Activated T-cell treated with anti-CD3 and anti-CD28 coated beads for 48 hours (primary cell): ENCODE measurements around the gene TMSB10.
"Not testable (repeated sequence)": the region's sequence is repeated elsewhere in the genome, so short reads cannot be mapped to it uniquely, and the experiment has no call there.

Experiments
- DNase-seq: peaks from one replicate; pipeline ENCODE4 v3.0.0-alpha.2; 2020; ENCODE audit warnings: low read depth

Gene TMSB10

DNA sequence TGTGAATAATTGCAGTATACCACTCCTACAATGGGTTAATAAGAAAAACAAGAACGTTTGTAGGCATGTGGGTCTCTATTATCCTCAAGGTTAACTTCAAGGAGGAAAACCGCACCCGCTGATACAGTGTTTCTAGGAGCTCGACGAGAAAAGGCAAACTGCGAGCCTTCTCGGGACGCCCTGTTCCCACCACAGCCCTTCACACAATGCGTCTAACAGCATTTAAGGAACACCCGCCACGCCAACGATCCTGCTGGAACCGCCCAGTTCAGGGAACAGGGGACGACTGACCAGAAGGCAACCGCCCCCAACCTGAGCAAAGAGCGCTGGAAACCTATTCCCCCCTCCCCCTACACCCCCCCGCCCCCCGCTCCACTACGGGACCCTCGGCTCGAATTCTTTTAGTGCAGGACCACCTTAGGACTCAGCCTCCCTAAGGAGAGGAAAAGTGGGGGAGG lies 710 bp upstream of the TMSB10 start:
- DNase-seq: no peak

DNA sequence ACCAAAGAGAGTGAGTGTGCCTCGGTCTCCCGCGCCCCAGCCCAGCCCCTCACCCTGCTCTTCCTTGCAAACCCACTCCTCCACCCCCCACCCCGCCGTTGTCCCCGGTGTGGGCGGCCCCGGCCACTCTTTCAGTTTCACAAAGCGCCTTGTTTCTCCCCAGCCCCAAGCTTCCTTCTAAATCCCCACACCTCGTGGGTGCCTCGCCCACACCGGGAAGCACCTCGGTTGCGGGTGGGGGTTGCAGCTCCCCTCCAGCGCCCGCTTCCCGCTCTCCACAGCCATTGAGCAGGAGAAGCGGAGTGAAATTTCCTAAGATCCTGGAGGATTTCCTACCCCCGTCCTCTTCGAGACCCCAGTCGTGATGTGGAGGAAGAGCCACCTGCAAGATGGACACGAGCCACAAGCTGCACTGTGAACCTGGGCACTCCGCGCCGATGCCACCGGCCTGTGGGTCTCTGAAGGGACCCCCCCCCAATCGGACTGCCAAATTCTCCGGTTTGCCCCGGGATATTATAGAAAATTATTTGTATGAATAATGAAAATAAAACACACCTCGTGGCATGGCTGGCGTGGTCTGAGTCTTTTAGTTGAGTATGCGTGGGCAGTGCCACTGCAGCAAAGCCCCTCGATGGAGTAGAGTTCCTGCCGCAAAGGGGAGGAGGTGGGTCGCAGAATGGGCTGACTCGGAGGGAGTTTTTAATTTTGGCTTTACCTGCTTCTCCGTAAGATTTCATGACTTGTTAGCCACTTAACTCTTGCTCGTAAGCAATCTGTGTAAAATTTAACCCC lies 848 bp downstream of the TMSB10 start:
- no peak for DNase-seq

DNA sequence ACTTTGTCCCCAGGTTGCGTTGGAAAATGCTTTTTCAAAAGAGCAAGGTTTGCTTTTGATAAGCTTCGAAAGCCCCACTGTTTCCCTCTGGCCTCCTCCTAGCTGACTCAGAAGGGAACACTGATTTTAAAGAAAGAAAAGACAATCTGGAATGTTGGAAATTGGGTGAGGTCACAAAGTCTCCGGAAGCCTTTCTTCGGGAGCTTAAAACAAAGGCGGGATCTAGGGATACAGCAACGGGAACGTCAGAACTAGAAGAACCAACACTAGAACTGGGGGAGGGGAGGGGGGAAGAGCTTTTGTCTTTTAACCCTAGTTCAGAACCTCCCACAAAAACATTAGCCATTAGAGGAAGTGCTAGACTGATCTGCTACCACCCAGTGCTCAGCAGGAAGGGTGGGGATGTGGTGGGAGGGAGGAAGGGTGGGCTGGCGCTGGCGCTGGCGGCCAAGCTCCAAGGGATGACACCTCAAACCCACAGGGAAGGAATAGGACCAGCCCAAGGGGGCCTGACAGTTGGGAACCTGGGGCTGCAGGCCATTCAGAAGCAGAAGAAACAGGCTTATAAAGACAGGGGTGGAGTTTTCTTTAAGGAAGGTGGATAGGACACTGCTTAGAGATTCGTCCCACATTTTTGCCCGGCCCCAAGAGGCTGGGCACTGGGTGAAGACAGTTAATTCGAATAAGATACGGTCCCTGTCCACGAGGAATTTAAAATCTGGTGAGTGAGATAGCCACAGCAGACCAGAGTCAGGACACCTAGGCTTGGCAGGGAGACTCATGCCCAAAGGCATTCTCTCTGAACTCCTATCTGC lies 1.7 kb downstream of the TMSB10 start:
- no peak for DNase-seq

DNA sequence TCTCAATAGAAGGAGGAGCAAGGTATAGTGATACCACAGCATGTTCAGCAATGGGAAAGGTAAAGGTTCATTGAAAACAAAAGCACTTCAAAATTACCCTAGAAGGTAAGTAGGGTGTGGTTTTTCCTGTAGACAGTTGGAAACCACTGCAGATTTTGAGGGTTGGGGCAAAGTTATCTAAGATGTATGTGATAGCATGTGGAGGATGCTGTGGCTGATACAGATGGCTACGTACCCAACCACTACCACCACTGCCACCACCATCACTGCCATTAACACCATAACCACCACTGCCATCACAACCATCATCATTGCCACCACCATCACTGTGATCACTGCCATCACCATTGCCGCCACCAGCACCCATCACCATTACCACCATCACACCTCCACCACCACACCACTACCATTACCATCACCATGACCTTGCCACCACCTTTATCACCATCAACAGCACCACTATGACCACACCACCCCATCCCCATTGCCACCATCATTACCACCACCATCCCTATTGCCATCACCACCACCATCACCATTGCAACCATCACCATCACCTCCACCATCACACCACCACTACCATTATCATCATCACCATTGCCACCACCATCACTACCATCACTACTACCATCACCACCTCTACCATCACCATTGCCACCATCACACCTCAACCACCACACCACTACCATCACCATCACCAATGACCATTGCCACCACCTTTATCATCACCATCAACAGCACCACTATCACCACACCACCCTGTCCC lies 3.7 kb downstream of the TMSB10 start:
- no peak for DNase-seq

DNA sequence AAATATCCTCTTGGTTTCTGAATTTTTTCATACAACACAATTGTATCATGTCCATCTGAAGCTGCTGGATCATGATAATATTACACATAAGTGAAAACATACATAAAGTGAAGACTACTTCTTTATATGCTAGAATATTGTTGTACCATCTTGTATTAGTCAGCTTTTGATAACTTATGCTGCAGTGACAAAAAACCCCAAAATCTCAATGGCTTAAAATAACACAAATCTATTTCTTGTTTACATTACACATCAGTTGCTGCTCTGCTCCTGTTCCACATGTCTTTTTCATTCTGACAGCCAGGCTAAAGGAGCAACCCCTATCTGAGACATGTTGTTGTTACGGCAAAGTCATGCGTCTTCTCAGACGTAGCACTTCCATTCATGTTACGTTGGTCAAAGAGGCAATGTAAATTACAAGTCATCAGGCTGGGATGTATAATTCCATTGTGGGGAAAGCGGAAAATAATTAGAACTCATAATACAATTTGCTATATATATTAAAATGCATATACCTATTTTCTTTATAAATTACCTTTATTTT lies 5.8 kb downstream of the TMSB10 start:
- DNase-seq: no peak

DNA sequence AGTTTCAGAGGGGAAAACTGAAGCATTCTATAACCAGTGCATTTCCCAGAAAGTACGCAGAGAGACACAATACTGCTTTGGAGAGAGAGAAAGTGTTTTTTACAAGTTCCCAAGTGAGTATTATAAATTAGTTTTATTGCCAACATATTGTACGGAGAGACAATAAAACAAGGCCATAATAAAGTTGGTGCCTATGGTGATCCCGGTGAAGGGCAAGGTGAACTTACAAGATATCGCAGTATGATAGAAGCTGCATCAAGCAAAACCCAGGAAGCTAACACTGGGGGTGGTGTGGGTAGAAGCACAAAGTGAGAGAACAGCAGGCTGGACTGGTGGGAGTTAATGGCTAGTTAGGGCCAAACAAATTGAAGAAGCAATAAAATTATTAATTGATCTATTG lies 7.5 kb downstream of the TMSB10 start:
- DNase-seq: no peak

DNA sequence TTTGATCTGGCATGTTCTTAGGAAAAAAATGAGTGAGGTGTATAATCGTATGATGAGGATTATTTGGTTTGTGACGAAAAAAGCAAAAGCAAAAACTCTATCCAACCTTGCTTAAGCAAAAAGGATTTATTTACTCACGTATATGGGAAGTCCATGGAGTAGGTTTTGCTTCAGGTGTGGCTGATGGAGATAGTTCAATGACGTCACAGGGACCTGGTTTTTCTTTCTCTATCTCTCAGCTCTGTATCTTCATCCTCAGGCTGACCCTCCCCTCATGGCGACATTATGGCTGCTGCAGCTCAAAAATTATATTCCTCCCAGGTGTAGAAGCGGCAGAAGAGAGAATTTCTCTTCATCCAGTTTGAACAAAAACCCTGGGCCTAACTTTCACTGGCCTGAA lies 8.9 kb downstream of the TMSB10 start:
- no peak for DNase-seq

DNA sequence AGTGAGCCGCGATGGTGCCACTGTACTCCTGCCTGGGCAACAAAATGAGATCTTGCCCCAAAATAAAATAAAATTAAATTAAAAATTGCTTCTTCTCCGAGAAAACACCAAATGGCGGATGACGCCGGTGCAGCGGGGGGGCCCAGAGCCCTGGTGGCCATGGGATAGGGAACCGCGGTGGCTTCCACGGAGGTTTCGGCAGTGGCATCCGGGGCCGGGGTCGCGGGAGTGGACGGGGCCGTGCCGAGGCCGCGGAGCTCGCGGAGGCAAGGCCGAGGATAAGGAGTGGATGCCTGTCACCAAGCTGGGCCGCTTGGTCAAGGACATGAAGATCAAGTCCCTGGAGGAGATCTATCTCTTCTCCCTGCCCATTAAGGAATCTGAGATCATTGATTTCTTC lies 10.2 kb downstream of the TMSB10 start:
- not testable (repeated sequence) for DNase-seq

DNA sequence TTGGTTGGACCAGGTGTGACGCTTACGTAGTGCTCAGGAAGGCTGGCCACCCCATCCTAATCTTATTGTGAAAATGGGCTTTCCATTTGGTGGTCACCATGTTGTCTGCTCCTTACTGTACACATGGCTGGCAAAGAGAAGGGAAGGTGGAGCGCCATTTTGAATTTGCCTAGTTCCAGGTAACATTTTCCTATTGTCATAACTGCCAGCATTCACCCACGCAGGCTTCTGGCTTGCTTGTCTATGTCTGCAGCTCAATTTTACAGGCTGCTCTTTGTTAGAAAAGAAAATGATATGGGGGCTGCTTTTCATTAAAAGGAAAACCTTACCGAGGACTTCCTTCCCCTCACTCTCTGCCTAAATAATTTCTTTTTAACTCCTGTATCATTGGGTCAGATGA lies 12.4 kb downstream of the TMSB10 start:
- not testable (repeated sequence) for DNase-seq

DNA sequence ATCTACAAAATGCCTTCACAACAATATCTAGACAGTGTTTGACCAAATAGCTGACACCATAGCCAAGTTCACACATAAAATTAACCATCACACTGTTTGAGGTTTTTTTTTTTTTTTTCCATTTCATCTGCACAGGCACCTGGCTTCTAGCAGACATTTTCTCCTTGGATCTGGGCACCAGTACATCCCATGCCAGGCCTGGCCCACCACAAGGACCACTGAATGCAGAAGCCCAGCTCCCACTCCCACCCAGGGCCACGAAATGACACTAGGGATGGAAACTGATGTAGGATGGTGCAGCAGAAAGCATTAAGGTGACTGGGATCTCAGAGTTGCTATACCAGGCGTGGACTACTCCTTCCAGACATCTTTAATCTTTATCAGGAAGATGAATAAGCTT lies 13.0 kb downstream of the TMSB10 start:
- no peak for DNase-seq

DNA sequence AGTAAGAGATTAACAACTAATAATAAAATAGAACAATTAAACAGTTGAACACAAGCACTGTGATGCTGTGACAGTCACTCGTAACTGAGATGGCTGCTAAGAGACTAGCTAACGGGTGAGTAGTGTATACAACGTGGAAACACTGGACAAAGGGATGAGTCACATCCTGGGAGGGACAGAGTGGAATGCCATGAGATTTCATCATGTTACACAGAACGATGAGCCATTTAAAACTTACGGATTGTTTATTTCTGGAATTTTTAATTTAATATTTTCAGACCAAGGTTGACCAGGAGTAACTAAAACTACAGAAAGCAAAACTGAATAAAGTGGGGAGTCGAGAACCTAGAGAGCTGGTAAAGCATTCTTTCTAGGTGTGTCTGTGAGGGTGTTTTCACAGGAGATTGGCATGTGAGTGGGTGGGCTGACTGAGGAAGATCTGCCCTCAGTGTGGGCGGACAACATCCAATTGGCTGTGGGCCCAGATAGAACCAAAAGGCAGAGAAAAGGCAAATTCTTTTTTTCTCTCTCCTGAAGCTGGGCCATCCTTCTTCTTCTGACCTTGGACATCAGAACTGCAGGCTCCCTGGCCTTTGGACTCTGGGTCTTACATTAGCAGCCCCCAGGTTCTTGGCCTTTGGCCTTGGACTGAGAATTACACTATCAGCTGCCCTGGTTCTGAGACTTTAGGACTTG lies 14.6 kb downstream of the TMSB10 start:
- no peak for DNase-seq

DNA sequence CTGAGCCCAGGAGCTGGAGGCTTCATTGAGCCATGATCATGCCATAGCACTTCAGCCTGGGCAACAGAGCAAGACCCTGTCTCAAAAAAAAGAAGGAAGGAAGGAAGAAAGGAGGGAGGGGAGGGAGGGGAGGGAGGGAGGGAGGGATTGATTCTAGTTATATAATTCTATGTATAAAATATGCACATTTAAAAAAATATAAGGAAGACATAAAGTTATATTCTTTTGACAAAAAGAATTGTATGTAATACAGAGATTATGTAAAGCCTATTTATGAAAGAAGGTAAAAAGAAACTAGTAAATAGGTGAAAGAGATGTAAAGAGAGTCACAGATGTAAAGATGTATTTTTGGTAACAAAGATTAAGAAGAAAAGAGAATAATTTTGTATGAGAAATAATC lies 17.6 kb downstream of the TMSB10 start:
- DNase-seq: no peak

DNA sequence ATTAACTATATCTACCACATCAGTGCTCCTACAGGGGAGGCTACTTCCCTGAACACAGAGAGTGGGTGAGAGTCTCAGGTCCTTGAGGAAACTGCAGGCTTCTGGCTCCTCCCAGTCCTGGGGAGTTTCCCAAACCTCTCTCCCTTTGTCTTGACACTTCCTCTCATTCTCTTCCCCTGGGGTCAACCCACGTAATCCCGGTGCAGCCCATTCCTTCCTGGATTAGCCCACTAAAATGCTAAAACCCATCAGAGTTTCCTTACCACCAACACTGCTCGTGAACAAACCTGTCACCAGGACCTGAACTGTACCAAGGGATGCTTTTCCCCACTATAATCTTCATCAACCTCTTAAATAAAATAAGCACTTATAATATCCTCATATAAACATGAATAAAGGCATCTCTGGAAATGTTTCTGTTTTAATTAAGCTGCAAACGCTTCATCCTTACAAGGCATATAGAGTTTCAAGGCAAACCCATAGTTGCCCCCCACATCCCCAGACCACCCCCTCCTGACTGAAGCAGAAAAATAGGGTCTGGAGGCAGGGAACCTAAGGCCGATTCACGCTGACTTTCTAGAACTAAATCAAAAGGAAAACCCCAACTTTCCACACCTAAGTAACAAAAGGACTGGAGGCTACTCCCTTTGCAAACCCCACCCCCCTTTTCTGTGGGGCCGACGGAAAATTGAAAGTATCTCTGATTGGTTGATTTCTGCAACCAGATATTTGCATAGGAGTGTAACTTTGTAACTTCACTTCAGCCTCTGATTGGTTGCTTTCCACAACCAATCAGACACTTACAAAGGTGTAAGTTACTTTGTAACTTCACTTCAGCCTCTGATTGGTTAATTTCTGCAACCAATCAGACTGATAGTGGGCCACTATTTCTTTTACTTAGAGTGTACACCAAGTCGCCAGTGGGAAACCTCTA lies 19.0 kb downstream of the TMSB10 start:
- no peak for DNase-seq

DNA sequence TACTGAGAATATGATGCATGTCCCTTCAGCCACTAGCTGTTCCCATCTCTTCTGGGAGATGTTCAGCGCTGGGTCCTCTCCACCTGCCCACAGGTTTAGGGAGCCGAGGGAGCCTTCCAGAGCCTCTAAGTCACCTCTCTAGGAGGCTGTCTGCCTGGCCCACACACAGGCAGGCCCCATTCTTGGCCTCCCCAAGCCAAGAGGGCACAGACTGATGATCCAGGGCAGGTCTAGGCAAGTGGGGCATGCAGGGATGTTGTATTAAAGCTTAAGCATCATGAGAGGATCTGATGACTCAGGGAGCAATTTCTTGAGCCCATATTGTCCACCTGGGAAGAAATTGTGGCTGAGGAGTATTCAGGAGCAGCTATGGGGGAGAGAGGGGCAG lies 19.9 kb downstream of the TMSB10 start:
- DNase-seq: no peak

DNA sequence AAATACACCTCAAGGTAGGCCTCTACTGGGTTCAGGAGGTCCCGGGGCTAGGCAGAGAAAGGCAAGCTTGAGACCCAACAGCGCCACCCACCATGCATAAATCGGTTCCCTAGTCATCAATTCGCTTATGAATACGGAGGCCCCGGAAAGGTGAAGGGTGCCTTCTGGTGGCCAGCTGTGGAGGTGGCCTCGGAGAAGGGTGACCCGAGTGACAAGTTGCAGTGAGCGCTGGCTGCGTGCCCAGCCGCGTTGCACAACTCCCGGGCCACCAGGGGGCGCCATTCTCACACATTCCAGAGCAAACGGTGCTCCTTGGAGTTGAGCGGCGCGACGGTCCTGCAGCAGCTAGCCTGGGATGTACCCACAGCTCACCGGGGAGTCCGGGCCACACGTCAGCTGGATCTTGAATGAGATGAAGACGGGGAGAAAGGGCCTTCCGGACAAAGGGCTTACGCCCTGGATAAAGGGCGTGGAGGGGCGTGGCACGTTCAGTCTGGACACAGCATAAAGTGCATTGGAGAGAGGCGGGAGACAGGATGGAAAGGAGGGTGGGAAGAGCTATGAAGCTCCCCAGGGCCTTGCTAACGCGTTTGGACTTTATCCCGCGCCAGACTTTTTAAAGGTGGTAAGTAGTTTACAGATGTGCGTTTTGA lies 20.4 kb downstream of the TMSB10 start:
- peak; percentile 99 for DNase-seq

DNA sequence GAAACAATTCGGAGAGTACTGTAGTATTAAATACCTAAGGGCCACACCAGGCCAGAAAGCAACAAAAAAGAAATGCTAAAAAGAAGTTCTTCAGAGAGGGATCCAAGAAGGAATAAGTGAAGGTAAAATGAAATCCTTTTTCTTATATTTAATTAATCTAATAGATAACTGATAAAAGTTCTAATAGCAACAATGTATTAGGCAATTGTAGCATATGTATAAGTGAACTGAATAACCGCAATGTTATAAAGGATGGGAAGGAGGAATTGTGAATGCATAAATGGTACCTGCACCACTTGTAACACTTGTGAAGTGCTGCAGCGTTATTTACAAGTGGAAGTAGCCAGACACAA lies 21.8 kb downstream of the TMSB10 start:
- no peak for DNase-seq

DNA sequence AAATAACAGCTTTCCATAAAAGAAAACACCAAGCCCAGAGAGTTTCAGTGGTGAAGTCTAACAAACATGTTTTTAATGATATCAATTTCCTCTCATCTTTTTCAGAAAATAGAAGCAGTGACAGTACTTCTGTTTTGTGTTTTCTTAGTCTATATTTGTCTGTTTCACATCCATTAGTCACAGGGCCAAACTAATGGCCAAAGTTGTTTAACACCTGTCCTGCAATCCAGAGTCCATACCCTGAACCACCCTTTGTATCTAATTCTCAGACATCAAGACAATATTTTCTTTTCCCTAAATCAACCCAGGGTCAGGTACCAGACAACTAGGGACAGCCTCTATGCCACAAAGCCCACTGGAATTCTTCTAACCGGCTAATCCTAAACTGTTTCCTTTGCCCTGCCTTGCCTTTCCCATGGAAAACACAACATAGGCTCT lies 25.9 kb downstream of the TMSB10 start:
- DNase-seq: no peak

DNA sequence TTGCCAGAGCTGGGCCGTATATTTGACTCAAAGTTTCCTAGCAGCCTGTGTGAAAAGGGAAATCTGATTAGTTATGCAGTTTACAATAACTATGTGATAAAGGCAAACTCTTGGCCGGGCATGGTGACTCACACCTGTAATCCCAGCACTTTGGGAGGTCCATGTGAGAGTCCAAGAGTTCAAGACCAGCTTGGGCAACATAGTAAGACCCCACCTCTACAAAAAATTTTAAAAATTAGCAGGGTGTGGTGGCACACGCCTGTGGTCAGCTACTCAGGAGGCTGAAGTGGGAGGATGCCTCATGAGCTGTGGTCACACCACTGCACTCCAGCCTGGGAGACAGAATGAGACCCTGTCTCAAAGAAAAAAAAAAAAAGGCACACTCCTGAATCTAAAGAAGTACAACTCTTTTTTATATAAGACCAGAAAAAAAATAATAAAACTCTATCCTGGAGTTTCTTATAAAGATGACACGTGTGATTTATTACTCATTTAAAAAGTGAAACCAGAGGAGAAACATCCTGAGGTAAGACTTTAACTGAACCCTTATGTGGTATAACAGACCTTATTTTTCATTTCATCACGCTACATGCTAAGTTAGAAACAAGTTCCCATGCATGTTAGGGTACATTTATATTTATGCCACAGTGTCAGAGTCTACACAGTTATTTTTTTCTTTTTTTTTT lies 32.9 kb downstream of the TMSB10 start:
- DNase-seq: peak; percentile 40

DNA sequence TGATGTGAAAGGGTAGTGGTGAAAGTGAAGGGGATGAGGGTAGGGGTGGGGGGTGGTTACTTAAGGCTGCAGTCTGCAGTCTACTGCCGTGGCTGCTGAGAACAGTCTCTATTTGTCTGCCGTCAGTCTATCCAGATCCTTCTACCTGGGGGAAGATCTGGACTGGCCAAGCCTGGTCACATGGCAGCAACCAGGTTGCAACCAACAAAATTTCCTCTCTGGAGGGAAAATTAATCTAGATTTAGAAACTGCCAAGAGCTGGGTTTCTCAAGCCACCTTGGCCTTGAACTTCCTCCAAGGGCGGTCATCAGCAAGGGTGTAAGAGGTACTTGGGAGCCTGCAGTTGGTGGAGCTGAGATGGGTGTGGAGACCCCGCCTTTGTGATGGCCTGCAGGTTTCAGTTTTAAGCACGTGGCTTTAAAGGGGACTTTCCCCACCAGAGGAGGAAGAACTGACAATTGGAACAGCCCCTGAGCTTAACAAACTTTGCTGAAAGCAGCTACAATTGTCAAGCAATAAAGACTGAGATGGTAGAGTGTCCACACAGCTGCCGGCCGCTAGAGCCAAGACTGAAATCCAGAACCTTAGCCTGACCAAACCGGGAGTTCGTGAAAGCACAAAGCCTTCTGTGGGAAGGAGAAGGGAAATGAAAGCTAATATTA lies 34.1 kb downstream of the TMSB10 start:
- DNase-seq: peak; percentile 63
